Esophagus squamous epithelium (tissue), 5 donors: ENCODE data around the gene C1orf167. TPM values are rescaled to one million over a fixed set of nuclear protein-coding genes. Genes with fewer than 3 reads are reported as not detected.

Experiments used
- DNase-seq: peaks from one replicate; lab custom pipeline; 2025; lab: John Stamatoyannopoulos, UW
- H3K27ac ChIP-seq, 4 donors: fragments of 200-600 bp; sonication (generic); one replicate each; pipeline ENCODE4 v1.5.1; 2016 to 2019; ENCODE audit warnings: mild to moderate bottlenecking in 1 of 4
- H3K27me3 ChIP-seq, 4 donors: fragments of 200-600 bp; sonication (generic); 1 replicate in 3 of 4; 2 replicates in 1 of 4; pipeline versions ENCODE4 v1.5.1 to v1.6.0; 2017 to 2021; ENCODE audit warnings: antibody characterized with exemption in 1 of 4
- H3K36me3 ChIP-seq, 3 donors: fragments of 200-600 bp; sonication (generic); one replicate each; pipeline ENCODE4 v1.5.1; 2016 to 2019
- H3K4me1 ChIP-seq, 3 donors: fragments of 200-600 bp; sonication (generic); one replicate each; pipeline ENCODE4 v1.5.1; 2017 to 2019
- H3K4me3 ChIP-seq, 4 donors: fragments of 200-600 bp; sonication (generic); 1 replicate in 3 of 4; 2 replicates in 1 of 4; pipeline ENCODE4 v1.5.1; 2016 to 2019; ENCODE audit warnings: mild to moderate bottlenecking in 2 of 4, moderate library complexity in 1 of 4
- H3K9me3 ChIP-seq, 3 donors: fragments of 200-600 bp; sonication (generic); one replicate each; pipeline ENCODE4 v1.5.1; 2016 to 2019
- CTCF ChIP-seq, 6 experiments: fragments of 450-650 bp in 4 of 6; fragments of 200-600 bp in 2 of 6; sonication (generic) in 2 of 6; IDR thresholded peaks; one replicate each; pipeline ENCODE4 v1.5.1; 2016 to 2019; ENCODE audit warnings: antibody characterized with exemption in 6 of 6, mild to moderate bottlenecking in 4 of 6, moderate library complexity in 4 of 6
- POLR2A ChIP-seq, 4 donors: fragments of 450-650 bp; IDR thresholded peaks; one replicate each; pipeline ENCODE4 v1.6.1; 2017; ENCODE audit warnings: antibody characterized with exemption in 4 of 4, mild to moderate bottlenecking in 4 of 4, moderate library complexity in 3 of 4
- WGBS, 2 donors: methylation state at CpG; one replicate each; pipeline ENCODE4 v1.1.5; 2018; 5-methylcytosine and 5-hydroxymethylcytosine counted together
- intact Hi-C: fragments of 100-400 bp; cut with DNase I; formaldehyde crosslinking; loops from one replicate; pipeline ENCODE4 v1.15.0; 2022
- total RNA-seq, 4 donors: library from RNA; depleted of rRNA; stranded (reverse); fragments of >200 nt; gene quantifications; one replicate each; pipeline ENCODE4 v1.1.0, GENCODE V29; 2016
- donor health status: DM: yes; HTN: yes; CAD: no.

The C1orf167 gene
- total RNA-seq, 4 donors from 2014 or later, result 0.31 to 2.6 (median 0.76) TPM; not detected in 1

GRCh38 chr1:11768821-11769220, 6.8 kb downstream of the C1orf167 start:
- TF ChIP-seq POLR2A (IDR thresholded peaks at IDR 0.05), result no peak
- no peak for TF ChIP-seq CTCF (IDR thresholded peaks at IDR 0.05)
- Histone ChIP-seq H3K4me1 (peaks cover 0 to 4% (median 0%) of the 10 kb centered on the region in 3 donors), H3K4me3 (no peak overlapping the region), H3K27me3 (peaks cover 0 to 18% (median 0%) of the 10 kb centered on the region in 4 donors), H3K9me3 (no peaks in the 10 kb centered on the region), H3K36me3 (no peaks in the 10 kb centered on the region), H3K27ac (no peak overlapping the region)
- no peak for DNase-seq
- intact Hi-C loops, result no loop called here
- WGBS, 2 donors, result 0 to 40% methylated on average over 1 to 2 of the region's 4 CpGs

GRCh38 chr1:11769274-11769673, 7.3 kb downstream of the C1orf167 start:
- intact Hi-C loops, result no loop called here
- TF ChIP-seq CTCF (IDR thresholded peaks at IDR 0.05) (no peak), POLR2A (IDR thresholded peaks at IDR 0.05) (no peak)
- Histone ChIP-seq H3K36me3 (no peaks in the 10 kb centered on the region), H3K27ac (no peak overlapping the region), H3K4me3 (no peak overlapping the region), H3K27me3 (peaks cover 0 to 16% (median 0%) of the 10 kb centered on the region in 4 donors), H3K9me3 (no peaks in the 10 kb centered on the region), H3K4me1 (no peaks in the 10 kb centered on the region)
- 50 to 71% methylated on average over 3 to 4 of the region's 4 CpGs for WGBS, 2 donors
- no peak for DNase-seq

GRCh38 chr1:11770011-11770410, 8.0 kb downstream of the C1orf167 start:
- peaks cover 0 to 16% (median 0%) of the 10 kb centered on the region in 4 donors for H3K27me3 ChIP-seq
- H3K27ac ChIP-seq, result no peak overlapping the region
- DNase-seq, result no peak
- H3K36me3 ChIP-seq, result no peaks in the 10 kb centered on the region
- TF ChIP-seq CTCF (IDR thresholded peaks at IDR 0.05) (no peak), POLR2A (IDR thresholded peaks at IDR 0.05) (no peak)
- H3K9me3 ChIP-seq, result no peaks in the 10 kb centered on the region
- intact Hi-C loops, result no loop called here
- no peak overlapping the region for H3K4me3 ChIP-seq
- no peaks in the 10 kb centered on the region for H3K4me1 ChIP-seq

GRCh38 chr1:11771481-11772043, 9.6 kb downstream of the C1orf167 start:
- WGBS, 2 donors, result 62 to 64% methylated on average over 8 of the region's 11 CpGs
- Histone ChIP-seq H3K4me3 (no peak overlapping the region), H3K4me1 (no peaks in the 10 kb centered on the region), H3K9me3 (no peaks in the 10 kb centered on the region), H3K36me3 (no peaks in the 10 kb centered on the region), H3K27ac (no peak overlapping the region), H3K27me3 (peaks cover 0 to 5% (median 0%) of the 10 kb centered on the region in 4 donors)
- TF ChIP-seq CTCF (IDR thresholded peaks at IDR 0.05), result no peak
- no peak for TF ChIP-seq POLR2A (IDR thresholded peaks at IDR 0.05)
- no peak for DNase-seq
- intact Hi-C loops, result no loop called here

- no peaks in the 10 kb centered on the region for H3K36me3 ChIP-seq
- no peak for TF ChIP-seq POLR2A (IDR thresholded peaks at IDR 0.05)
- TF ChIP-seq CTCF (IDR thresholded peaks at IDR 0.05), result no peak
- no peaks in the 10 kb centered on the region for H3K9me3 ChIP-seq
- no peaks in the 10 kb centered on the region for H3K27me3 ChIP-seq
- WGBS, 2 donors, result 50 to 52% methylated on average over 1 to 2 of the region's 5 CpGs
- intact Hi-C loops, result no loop called here
- no peak overlapping the region for H3K4me3 ChIP-seq
- H3K27ac ChIP-seq, result no peak overlapping the region
- H3K4me1 ChIP-seq, result no peaks in the 10 kb centered on the region
- DNase-seq, result no peak
Observed at GRCh38 chr1:11772458-11772857, 10.5 kb downstream of the C1orf167 start.
